GM19438 (cell line): ENCODE measurements around the gene WWOX.

Source experiments
- ATAC-seq: cut with Tn5 transposase; IDR thresholded peaks from one replicate; pipeline ENCODE4 v1.9.1; 2021; ENCODE audit warnings: low read depth; ENCODE audit not compliant: unreplicated experiment

WWOX gene

GRCh38 chr16:78837706-78838105, 738.3 kb downstream of the WWOX start:
- ATAC-seq, result no peak

DNA sequence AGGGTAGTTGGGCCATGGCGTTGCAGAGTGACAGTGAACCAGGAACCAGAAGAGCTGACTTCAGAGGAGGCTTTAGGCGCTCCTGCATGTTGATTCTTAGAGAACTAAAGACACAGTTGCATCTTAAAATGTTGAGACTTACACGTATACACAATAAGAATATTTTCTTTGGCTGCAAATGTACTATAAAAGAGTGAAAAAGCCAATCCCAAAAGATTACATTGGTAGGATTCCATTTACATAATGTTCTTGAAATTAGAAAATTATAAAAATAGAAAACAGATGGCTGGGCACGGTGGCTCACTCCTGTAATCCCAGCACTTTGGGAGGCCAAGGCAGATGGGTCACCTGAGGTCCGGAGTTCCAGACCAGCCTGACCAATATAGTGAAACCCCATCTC, 738.8 kb downstream of the WWOX start:
- no peak for ATAC-seq

DNA sequence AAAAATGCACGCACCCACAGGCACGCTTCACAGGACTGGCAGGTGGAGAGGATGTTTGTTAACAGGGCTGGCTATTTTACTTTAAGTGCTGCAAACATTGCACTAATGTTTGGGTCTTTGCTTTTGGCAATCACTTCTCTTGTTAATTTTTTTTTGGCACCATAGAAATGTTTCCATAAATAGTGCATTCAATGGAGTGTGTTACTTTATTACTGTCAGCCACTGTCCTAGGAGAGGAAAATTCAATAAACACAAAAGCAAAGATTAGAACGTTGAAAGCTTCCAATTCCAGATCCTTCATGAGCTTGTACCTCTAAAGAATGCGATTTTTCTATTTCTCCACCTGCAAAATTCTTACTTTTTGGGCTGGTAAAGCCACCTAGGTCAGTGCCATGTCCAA, 743.5 kb downstream of the WWOX start:
- no peak for ATAC-seq

- ATAC-seq, result no peak
These were observed 744.5 kb downstream of the WWOX start for GRCh38 chr16:78843978-78844377.

GRCh38 chr16:78844682-78845081, 745.2 kb downstream of the WWOX start:
- ATAC-seq, result no peak

GRCh38 chr16:78851266-78851665, 751.8 kb downstream of the WWOX start:
- ATAC-seq, result no peak

- ATAC-seq, result no peak
These were observed 752.7 kb downstream of the WWOX start for GRCh38 chr16:78852081-78852635.

DNA sequence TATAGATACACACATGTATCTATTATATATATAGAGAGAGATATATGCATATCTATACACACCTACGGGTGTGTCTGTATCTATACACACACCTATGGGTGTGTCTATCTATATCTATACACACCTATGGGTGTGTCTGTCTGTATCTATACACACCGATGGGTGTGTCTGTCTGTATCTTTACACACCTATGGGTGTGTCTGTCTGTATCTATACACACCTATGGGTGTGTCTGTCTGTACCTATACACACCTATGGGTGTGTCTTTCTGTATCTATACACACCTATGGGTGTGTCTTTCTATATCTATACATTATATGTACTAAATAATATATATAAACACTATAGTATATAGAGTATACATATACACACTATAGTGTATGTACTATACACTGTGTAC, 762.6 kb downstream of the WWOX start:
- no peak for ATAC-seq

GRCh38 chr16:78866521-78866920, 767.1 kb downstream of the WWOX start:
- no peak for ATAC-seq

DNA sequence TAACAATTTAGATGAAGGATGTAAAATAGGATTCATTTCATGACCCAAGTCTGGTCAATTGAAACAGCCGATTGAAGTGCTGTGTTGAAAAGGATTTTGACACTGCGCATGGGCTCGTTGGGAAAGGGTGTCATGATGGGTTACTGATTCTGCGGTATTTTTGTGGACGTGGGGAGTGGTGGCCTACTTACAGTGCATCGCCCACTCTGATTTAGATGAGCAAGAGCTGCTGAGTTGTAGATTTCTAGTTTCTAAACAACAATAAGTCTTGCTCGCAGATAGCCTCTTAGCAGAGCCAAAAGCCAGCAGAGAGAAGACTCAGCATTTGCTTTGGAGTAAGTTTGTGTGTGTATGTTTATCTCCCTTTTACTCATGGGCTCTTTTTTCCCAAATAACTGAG, 770.0 kb downstream of the WWOX start:
- ATAC-seq, result no peak

DNA sequence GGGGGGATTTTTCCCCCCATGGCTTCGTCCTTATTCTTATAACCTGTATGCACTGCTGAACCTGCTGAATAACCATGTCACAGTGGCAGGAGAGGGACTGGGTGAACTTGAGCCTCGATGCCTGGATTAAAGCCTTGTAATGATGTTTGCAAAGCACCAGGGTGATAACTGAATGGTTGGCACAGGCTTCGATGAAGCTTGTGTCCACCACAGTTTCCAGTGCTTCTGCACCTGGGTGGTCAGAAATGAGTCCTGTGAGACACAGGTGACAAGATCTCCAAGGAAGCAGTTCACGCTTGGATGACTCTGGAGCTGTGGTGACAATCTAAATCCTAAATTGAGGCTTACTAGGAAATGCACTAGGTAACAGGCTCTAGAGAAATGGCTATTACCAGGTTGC, 771.8 kb downstream of the WWOX start:
- no peak for ATAC-seq

DNA sequence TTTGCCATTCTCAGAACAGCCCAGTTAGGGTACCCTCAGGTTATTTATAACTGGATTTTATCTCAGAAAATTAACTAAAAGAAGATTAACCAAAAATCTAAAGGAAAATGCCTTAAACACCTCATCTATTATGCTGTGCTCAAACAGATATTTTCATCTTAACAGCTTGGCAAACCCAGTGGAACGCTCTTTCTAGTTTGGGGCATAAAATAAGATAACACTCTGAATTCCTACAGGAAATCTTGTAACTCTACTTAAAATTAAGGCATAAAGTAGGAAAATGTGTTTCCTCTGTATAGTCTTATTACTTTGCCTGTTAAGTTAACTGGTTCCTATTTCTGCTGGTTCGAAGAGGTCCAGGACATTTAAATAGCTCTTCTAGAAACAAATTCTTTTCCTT, 777.2 kb downstream of the WWOX start:
- no peak for ATAC-seq

DNA sequence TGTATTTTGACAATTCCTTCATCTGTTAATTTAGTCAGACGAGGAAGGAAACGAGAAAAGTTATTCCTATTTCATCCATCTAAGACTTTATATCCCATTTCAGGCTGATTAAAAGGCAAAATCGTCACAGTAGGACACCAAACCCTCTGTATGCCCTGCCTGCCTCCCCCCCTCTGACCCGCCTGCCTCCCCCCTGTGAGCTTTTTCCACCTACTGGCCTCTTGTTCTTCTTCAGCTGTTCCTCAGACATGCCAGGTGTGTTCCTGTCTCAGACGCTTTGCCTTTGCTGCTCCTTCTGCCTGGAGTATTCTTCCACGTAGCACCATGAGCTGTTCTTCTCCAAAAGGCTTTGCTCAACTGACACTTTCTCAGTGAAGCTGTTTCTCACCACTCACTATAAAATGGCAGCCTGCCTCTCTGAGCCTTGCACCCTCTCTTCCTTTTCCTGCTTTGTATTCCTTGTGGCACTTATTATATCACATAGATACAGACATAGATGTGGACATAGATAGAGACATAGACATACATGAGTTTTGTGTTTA, 777.7 kb downstream of the WWOX start:
- no peak for ATAC-seq

GRCh38 chr16:78878570-78878969, 779.1 kb downstream of the WWOX start:
- no peak for ATAC-seq

GRCh38 chr16:78879011-78879410, 779.6 kb downstream of the WWOX start:
- no peak for ATAC-seq

- no peak for ATAC-seq
These were observed 782.7 kb downstream of the WWOX start for GRCh38 chr16:78882150-78882549.

GRCh38 chr16:78882751-78883150, 783.3 kb downstream of the WWOX start:
- ATAC-seq, result no peak

DNA sequence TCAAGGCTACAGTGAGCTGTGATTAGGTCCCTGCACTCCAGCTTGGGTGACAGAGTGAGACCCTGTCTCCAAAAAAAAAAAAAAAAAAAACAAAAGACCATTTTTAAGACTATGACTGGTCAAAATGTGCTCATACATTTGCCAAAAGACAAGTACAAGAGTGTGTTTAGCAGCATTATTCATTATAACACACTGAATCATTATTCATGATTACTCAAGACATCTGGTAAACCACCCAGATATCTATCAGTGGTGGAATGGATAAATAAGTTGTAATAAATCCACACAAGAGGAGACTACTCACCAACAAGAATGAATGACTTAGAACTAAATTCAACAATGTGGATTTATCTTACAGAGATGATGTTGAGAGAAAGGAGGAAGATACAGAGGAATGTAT, 784.8 kb downstream of the WWOX start:
- ATAC-seq, result no peak

- no peak for ATAC-seq
These were observed 789.9 kb downstream of the WWOX start for GRCh38 chr16:78889346-78889745.

- no peak for ATAC-seq
These were observed 791.0 kb downstream of the WWOX start for GRCh38 chr16:78890373-78890895.

- no peak for ATAC-seq
These were observed 793.7 kb downstream of the WWOX start for GRCh38 chr16:78892951-78893733.

GRCh38 chr16:78894886-78895285, 795.4 kb downstream of the WWOX start:
- ATAC-seq, result no peak
